Activated CD8-positive, alpha-beta memory T cell treated with anti-CD3 and anti-CD28 coated beads for 24 hours (primary cell): ENCODE measurements around the gene GBX2.

Source experiments
- DNase-seq: peaks from one replicate; pipeline ENCODE4 v3.0.0-alpha.2; 2020

GBX2 gene

DNA sequence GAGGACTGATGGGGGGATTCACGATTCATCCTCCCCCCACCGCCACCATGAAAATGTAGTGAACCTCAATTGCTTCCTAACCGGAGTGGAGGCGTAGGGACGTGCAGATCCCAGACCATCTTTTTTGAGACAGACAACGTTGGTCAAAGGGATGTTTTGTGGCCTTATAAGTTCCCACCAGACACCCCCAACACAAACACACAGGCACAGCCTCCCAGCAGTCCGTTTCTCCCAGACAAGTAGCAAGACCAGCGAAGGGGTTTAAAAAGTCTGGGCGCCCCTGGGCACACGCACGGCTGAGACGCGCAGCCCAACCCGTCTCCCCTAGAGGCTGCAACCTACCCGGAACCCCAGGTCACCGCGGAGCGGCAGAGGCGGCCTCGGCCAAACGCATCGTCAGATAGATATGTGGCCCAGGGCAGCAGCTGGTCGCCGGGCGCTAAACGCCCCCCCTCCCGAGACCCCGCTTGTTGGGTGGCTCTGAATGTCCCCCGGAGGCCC is 1.3 kb downstream of the GBX2 start:
- no peak for DNase-seq

- DNase-seq, result no peak
Observed at GRCh38 chr2:236165842-236166795, 2.1 kb downstream of the GBX2 start.

- no peak for DNase-seq
Observed at GRCh38 chr2:236164925-236165841, 3.0 kb downstream of the GBX2 start.

DNA sequence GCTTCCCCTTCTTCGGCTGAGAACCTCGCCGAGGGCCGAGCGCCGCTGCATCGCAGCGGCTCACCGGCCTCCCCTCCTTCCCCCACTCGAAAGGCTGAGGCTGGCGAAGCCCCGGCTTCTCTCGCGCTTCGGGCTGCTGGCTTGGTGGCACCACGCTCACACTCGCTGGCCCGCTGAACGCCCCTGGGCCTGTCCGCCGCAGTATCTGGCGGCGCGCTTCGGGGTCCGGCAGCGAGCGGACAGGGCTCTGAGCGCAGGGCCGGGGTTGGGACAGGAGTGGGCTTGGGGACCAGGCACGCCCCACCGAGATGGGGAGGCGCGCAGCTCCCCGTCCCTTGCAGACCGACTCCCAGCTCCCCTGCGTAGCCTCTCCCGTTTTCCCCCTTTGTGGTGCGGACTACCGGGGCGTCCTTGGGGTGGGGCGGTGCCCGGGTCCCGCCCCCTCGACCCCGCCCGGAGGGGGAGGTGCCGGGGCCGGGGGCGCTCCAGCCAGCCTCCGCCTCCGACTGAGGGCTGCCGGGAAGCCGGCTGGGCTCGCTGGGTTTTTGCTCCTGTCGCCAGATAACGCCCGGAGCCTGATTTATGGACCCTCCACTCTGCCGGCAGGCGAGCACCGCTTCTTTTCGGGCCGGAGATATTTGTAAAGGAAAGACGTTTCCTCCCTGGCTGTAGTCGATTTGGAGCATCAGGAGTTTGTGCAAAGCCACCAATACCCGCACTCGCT is 3.8 kb downstream of the GBX2 start:
- no peak for DNase-seq

GRCh38 chr2:236163471-236164200 is 4.5 kb downstream of the GBX2 start:
- no peak for DNase-seq

- DNase-seq, result no peak
Observed at GRCh38 chr2:236162882-236163470, 5.2 kb downstream of the GBX2 start.

GRCh38 chr2:236162031-236162845 is 5.9 kb downstream of the GBX2 start:
- DNase-seq, result no peak

DNA sequence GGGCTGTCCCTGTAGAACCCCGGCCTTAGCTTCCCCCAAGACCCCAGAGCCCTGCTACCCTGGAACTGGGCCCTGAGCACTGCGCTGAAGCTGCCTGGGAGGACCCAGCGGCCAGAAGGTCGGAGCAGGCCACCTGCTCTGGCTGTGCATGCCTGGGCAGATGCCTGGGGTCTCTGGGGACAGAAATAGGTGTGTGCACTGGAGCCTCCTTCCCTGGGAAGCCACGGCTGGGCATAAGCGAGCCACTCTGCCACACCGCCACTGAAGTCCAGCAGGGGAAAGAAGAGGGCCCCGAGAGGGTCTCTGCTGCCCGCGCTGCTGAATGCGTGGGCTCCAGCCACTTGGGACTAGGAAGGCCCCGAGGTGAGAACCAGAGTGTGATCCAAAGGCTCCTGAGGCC is 6.7 kb downstream of the GBX2 start:
- DNase-seq, result no peak

- DNase-seq, result no peak
Observed at GRCh38 chr2:236161082-236161462, 7.1 kb downstream of the GBX2 start.

- no peak for DNase-seq
Observed at GRCh38 chr2:236160366-236161081, 7.7 kb downstream of the GBX2 start.

DNA sequence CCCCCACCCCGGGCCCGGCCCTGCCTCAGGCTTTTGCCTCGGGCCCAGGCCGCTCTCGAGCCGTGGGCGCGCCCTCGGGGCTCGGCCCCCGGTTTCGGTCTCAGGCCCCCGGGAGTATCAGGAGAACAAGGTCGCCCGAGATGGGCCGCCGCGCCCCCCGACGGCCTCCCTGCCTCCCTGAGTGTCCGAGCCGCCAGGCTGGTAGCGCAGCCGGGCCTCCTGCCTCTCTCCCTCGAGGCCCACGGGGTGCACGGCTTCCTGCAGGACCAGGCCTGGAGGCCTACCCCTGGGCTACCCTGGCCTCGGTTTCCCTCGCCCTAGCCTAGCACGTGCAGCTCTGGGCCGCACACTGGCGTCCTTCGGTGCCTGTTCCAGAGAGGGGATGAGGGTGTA is 8.4 kb downstream of the GBX2 start:
- no peak for DNase-seq

DNA sequence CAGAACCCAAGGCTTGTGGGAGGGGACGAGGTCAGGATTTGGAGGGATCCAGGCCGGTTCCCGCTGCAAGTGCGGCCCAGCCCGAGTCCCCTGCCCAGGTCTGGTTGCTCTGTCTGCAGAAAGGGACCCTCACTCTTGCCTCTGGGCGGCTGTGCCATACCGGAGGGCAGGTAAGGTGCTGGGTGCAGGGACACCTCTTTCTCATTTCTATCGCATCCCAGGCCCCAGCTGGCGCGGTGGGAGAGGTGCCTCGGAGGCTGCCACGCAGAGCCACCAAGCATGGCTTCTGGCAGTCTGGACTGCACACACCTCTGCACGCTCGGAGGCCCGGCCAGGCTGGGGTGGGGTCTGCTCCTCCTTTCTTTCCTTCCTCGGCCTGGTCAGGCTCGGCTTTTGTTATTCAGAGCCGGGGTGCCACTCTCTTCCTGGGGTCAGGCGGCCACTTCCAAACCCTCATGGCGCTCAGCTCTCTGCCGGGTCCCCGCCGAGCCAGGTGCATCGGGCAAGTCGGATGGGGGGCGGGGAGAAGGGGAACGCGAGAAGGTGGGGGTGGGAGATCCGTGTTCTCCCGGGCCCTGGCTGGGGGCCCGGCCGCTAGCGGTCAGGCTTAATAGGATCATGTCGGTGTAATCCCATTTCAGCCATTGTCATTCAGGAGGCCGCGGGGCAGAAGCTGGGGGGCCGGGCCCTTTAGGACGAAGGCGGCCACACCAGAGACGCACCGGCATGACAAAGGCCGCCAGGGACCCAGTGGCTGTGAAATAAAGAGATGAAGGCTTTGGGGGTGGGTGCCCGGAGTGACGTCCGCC is 9.0 kb downstream of the GBX2 start:
- no peak for DNase-seq

- DNase-seq, result no peak
Observed at GRCh38 chr2:236157815-236158498, 10.2 kb downstream of the GBX2 start.

DNA sequence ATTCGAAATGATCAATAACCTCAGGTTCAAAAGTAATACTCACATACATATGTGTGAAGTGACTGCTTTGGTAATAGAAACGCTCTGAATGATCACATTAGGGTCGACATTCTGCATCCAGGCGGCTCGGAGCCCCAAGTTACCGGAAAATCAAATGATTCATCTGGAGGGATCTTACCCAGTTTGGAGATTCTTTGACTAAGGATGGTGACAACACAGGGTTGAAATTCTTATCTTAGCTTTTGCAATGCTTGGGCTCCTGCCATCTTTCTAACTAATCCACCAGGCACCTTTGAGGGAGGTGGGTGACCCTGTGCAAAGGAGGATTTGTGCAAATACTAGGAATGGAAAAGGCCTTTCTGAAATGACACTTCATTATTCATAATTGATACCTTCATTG is 10.8 kb downstream of the GBX2 start:
- no peak for DNase-seq

DNA sequence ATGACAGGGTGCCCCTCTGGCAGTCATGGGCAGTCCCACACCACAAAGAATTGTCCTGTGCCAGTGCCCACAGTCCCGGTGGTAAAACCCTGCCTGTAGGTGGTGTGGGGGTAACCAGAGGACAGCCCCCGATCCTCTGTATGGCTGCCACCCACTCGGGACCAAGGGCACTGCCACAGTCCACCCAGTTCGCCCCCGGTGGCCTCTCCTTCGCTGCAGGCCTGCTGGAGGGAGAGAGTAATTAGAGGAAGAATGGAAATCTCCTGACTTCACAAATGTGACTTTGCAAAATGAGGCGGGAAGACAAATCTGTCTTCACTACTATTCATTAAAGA is 11.4 kb downstream of the GBX2 start:
- no peak for DNase-seq

DNA sequence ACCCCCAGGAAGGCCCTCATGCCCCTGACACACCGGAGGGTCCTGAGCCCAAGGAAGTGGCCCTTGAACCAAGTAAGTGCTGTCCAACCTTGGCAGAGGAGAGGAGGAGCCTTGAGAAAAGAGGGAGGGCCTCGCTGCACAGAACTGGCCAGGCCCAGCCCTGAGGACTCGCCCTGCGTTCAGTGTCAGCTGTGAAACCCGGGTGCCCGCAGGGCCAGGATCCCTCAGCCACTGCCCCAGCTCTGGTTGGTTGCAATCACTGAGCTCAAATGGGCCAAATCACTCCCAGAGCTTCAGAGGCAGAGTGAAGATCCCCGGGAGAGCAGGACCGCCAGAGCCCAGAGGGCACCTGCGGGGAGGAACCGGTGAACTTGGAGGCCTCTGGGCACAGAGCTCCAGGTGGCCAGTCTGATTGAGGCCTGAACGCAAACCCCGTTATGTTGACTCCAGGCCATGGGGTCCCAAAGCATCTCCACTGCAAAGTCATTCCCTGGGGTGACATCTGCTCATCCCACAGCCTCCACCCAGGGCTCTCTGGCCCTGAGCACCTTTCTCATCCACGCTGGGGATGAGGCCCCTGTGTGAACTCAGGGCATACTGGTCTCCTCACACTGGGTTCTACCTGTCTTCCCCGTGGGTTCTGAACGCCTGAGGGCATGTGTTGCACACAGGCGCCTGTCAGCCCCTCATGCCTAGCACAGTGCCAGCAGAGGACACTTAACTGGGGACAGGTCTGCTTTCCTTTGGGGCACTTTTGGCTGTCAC is 11.9 kb downstream of the GBX2 start:
- no peak for DNase-seq

GRCh38 chr2:236155406-236155805 is 12.8 kb downstream of the GBX2 start:
- DNase-seq, result no peak

- no peak for DNase-seq
Observed at GRCh38 chr2:236146436-236146835, 21.8 kb downstream of the GBX2 start.
